Kidney (tissue), 14 donors: ENCODE results near the gene HSD17B3. TPM values are rescaled to one million over a fixed set of nuclear protein-coding genes. Genes with fewer than 3 reads are reported as not detected.

Source experiments
- DNase-seq, 5 donors: peaks; one replicate each; pipeline ENCODE4 v3.0.0-alpha.2; 2013 to 2020
- FAIRE-seq: peaks from 2 replicates; lab custom pipeline; 2012; peaks lifted over from hg19 to GRCh38; lab: Jason Lieb, UNC
- H3K27ac ChIP-seq, 2 donors: one replicate each; pipeline ENCODE4 v1.7.0; 2013; ENCODE audit warnings: low read depth in 2 of 2, low read length in 2 of 2, inconsistent platforms in 1 of 2
- H3K27me3 ChIP-seq: one replicate; pipeline ENCODE4 v1.7.1; 2013; ENCODE audit warnings: low read length, inconsistent platforms; ENCODE audit not compliant: control insufficient read depth, insufficient read depth
- H3K36me3 ChIP-seq, 3 donors: one replicate each; pipeline versions ENCODE4 v1.7.0 to v1.7.1; 2013; ENCODE audit warnings: low read length in 3 of 3, control low read depth in 1 of 3, inconsistent platforms in 1 of 3; ENCODE audit not compliant: insufficient read depth in 3 of 3, control insufficient read depth in 2 of 3
- H3K4me1 ChIP-seq, 3 donors: one replicate each; pipeline versions ENCODE4 v1.7.0 to v1.7.1; 2013; ENCODE audit warnings: low read length in 3 of 3, inconsistent platforms in 1 of 3, low read depth in 1 of 3; ENCODE audit not compliant: control insufficient read depth in 2 of 3, insufficient read depth in 2 of 3
- H3K4me3 ChIP-seq, 3 donors: one replicate each; pipeline versions ENCODE4 v1.7.0 to v1.8.1; 2013; ENCODE audit warnings: low read length in 3 of 3, control low read depth in 1 of 3, inconsistent platforms in 1 of 3
- H3K9ac ChIP-seq, 3 donors: one replicate each; pipeline versions ENCODE4 v1.7.0 to v1.7.1; 2013; ENCODE audit warnings: low read length in 3 of 3, control low read depth in 1 of 3, inconsistent platforms in 1 of 3
- H3K9me3 ChIP-seq, 3 donors: one replicate each; pipeline versions ENCODE4 v1.7.0 to v1.7.1; 2013; ENCODE audit warnings: low read length in 3 of 3, control low read depth in 1 of 3, inconsistent platforms in 1 of 3; ENCODE audit not compliant: control insufficient read depth in 2 of 3, insufficient read depth in 1 of 3
- CTCF ChIP-seq: IDR thresholded peaks from 3 replicates; pipeline ENCODE4 v1.5.1; 2012; ENCODE audit warnings: mild to moderate bottlenecking, moderate library complexity, borderline replicate concordance; ENCODE audit not compliant: insufficient read depth; ENCODE audit errors: extremely low read depth
- intact Hi-C: fragments of 100-400 bp; cut with DNase I; formaldehyde crosslinking; loops from one replicate; pipeline ENCODE4 v1.11.1; 2022
- polyA plus RNA-seq: library from polyadenylated mRNA; stranded (reverse); fragments of 350-450 nt; fragmentation: Illumina TruSeq; extraction: RNeasy Lipid Tissue Mini Kit (QIAGEN cat#74804); gene quantifications from one replicate; pipeline ENCODE4 v1.2.3, GENCODE V29; 2014; ENCODE audit warnings: low read depth, low replicate concordance; ENCODE audit not compliant: insufficient read depth
- total RNA-seq: library from RNA; stranded (reverse); fragmentation: NEBNext Ultra II Directional; extraction: Animal tissue kit (Norgen Biotek cat#: 25700); gene quantifications from one replicate; pipeline ENCODE4 v1.2.1, GENCODE V29; 2021
- donor health status: control.
- donor health status: control.
- donor health status: control.
- donor health status: control.
- donor health status: control.
- donor health status: DM: yes; HTN: yes; CAD: no.
- donor health status: Normal renal cell carcinoma (clear cell type).

The HSD17B3 gene
- total and polyA plus RNA-seq, 2 donors from 2014 or later: 0.66 to 2.0 TPM

DNA sequence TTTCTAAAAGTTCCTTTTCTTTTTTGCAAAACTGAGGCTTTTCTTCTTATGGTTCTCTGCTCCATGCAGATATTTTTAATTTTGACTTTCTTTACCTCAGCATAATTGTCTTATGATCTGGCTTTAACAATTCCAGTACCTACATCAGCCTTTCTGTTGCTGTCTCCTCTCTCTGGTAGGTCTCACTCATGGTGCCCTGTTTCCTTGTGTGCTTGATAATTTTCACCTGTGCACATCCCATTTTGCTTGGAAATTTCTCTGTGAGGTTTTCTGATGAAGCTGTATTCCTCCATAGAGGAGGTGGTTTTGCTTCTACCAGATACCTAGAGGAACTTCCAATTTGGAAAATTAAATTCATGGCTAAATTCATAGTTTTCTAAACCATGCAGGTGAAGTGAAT, 2.3 kb upstream of the HSD17B3 start:
- Histone ChIP-seq H3K9ac (no peak overlapping the region), H3K27ac (no peak overlapping the region), H3K4me1 (no peaks in the 10 kb centered on the region), H3K27me3 (no peaks in the 10 kb centered on the region), H3K4me3 (no peak overlapping the region), H3K36me3 (no peaks in the 10 kb centered on the region), H3K9me3 (no peaks in the 10 kb centered on the region)
- FAIRE-seq (no peak), DNase-seq (no peak)
- no peak for TF ChIP-seq CTCF
- intact Hi-C loops: no loop called here

DNA sequence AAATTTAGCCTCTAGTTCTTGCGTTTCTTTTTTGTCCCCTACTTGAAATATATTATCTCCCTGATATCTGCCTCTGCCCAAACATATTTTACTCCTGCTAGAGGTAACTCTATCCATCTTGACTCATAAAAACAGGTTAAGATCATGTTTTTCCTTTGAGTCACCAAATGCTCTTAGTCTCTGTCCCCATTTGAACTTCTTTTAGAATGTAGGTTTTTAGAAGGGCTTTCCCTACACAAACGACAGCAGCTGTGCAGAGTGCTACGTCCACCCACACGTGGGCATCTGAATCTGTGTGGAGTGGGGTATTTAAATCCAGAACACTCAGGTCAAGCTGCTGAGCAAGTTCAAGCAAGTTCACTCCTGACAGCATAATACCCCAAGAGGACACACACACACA, 2.2 kb downstream of the HSD17B3 start:
- Histone ChIP-seq H3K27me3 (no peaks in the 10 kb centered on the region), H3K9me3 (no peaks in the 10 kb centered on the region), H3K9ac (no peak overlapping the region), H3K36me3 (no peaks in the 10 kb centered on the region), H3K4me1 (no peaks in the 10 kb centered on the region), H3K4me3 (no peak overlapping the region), H3K27ac (no peak overlapping the region)
- TF ChIP-seq CTCF: no peak
- FAIRE-seq (no peak), DNase-seq (no peak)
- intact Hi-C loops: no loop called here

GRCh38 chr9:96294159-96294545, 7.8 kb downstream of the HSD17B3 start:
- no peak for TF ChIP-seq CTCF
- Histone ChIP-seq H3K4me1 (no peaks in the 10 kb centered on the region), H3K36me3 (no peaks in the 10 kb centered on the region), H3K27ac (no peak overlapping the region), H3K9me3 (no peaks in the 10 kb centered on the region), H3K27me3 (no peaks in the 10 kb centered on the region), H3K9ac (no peak overlapping the region), H3K4me3 (no peak overlapping the region)
- intact Hi-C loops: no loop called here
- no peak for FAIRE-seq
- no peak for DNase-seq

- DNase-seq (no peak), FAIRE-seq (no peak)
- no peaks in the 10 kb centered on the region for H3K27me3 ChIP-seq
- H3K4me1 ChIP-seq: no peaks in the 10 kb centered on the region
- TF ChIP-seq CTCF: no peak
- no peak overlapping the region for H3K9ac ChIP-seq
- intact Hi-C loops: no loop called here
- no peak overlapping the region for H3K4me3 ChIP-seq
- no peaks in the 10 kb centered on the region for H3K36me3 ChIP-seq
- H3K9me3 ChIP-seq: no peaks in the 10 kb centered on the region
- no peak overlapping the region for H3K27ac ChIP-seq
These were observed 8.3 kb downstream of the HSD17B3 start for GRCh38 chr9:96293498-96294158.
